SU-DHL-6 (cell line): ENCODE measurements around the gene PDE7B.

Experiments used
- H2AFZ ChIP-seq: fragments of 200-600 bp; sonication (generic); 2 replicates; pipeline ENCODE4 v1.6.1; 2014; ENCODE audit warnings: low read depth, mild to moderate bottlenecking, moderate library complexity, mixed read lengths, antibody characterized with exemption, low read length; ENCODE audit not compliant: severe bottlenecking
- H3F3A ChIP-seq: fragments of 200-600 bp; shearing (Covaris generic); 2 replicates; pipeline ENCODE4 v1.6.0; 2016; ENCODE audit warnings: antibody characterized with exemption, mild to moderate bottlenecking; ENCODE audit not compliant: insufficient read depth
- H3K27ac ChIP-seq: fragments of 200-600 bp; sonication (generic); 2 replicates; pipeline ENCODE4 v1.5.1; 2016; ENCODE audit warnings: low read depth, mild to moderate bottlenecking, low read length, moderate library complexity, mixed read lengths
- H3K27me3 ChIP-seq: fragments of 200-600 bp; sonication (generic), shearing (Covaris generic); 2 replicates; pipeline ENCODE4 v1.6.0; 2014; ENCODE audit warnings: mild to moderate bottlenecking, low read length
- H3K36me3 ChIP-seq: fragments of 200-600 bp; sonication (generic); 2 replicates; pipeline ENCODE4 v1.6.1; 2014; ENCODE audit warnings: mild to moderate bottlenecking, low read length, mixed read lengths
- H3K4me2 ChIP-seq: fragments of 300-600, 200-600 bp; shearing (Covaris generic), sonication (generic); 2 replicates; pipeline ENCODE4 v1.6.0; 2014; ENCODE audit warnings: low read length, low read depth, mild to moderate bottlenecking; ENCODE audit not compliant: poor library complexity, severe bottlenecking
- H3K4me3 ChIP-seq: fragments of 200-600 bp; sonication (generic); 2 replicates; pipeline ENCODE4 v1.5.1; 2014; ENCODE audit warnings: antibody characterized with exemption, low read length, mild to moderate bottlenecking, mixed read lengths; ENCODE audit not compliant: insufficient read depth, poor library complexity, severe bottlenecking
- H3K79me2 ChIP-seq: fragments of 200-600 bp; sonication (generic); 2 replicates; pipeline ENCODE4 v1.6.1; 2014; ENCODE audit warnings: mild to moderate bottlenecking, low read length, moderate library complexity; ENCODE audit not compliant: insufficient read depth
- H3K9ac ChIP-seq: fragments of 200-600 bp; sonication (generic); 2 replicates; pipeline ENCODE4 v1.7.0; 2014; ENCODE audit warnings: mild to moderate bottlenecking, low read length
- H3K9me2 ChIP-seq: fragments of 200-600 bp; sonication (generic); replicated peaks from 2 replicates; pipeline ENCODE4 v1.6.1; 2014; ENCODE audit warnings: low read length; ENCODE audit not compliant: insufficient read depth
- H3K9me3 ChIP-seq: fragments of 200-600 bp; sonication (generic); 2 replicates; pipeline ENCODE4 v1.6.1; 2014; ENCODE audit warnings: low read length, mixed read lengths; ENCODE audit not compliant: insufficient read depth
- H4K20me1 ChIP-seq: fragments of 200-600 bp; sonication (generic); 2 replicates; pipeline ENCODE4 v1.6.1; 2014; ENCODE audit warnings: low read depth, mild to moderate bottlenecking, antibody characterized with exemption, low read length, moderate library complexity, mixed read lengths
- EZH2phosphoT487 ChIP-seq: fragments of 200-600 bp; sonication (generic), shearing (Covaris generic); conservative IDR thresholded peaks from 2 replicates; pipeline ENCODE4 v1.6.1; 2018; ENCODE audit warnings: mild to moderate bottlenecking, antibody characterized with exemption, low read length, moderate library complexity, mixed read lengths
- TF ChIP-seq, protein P1 (sequence below): fragments of 200-600 bp; sonication (generic); IDR thresholded peaks from one replicate; pipeline ENCODE4 v1.5.1; 2017; ENCODE audit warnings: antibody characterized with exemption, mild to moderate bottlenecking, low read length, moderate library complexity; ENCODE audit not compliant: insufficient read depth, poor library complexity, severe bottlenecking

Gene PDE7B

DNA sequence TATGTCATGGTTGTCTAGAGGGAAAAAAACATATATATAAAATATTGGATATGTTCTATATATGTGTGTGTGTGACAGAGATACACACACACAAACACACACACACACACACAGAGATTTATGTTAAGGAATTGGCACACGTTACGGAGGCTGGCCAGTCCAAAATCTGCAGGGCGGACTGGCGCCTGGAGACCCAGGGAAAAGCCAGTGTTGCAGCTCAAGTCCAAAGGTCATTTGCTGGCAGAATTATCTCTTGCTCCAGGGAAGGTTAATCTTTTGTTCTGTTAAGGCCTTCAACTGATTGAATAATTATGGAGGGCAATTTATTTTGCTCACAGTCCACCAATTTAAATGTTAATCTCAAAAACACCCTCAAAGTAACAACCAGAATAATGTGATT, 37.5 kb upstream of the PDE7B start:
- no peaks in the 10 kb centered on the region for H3K79me2 ChIP-seq
- H3K4me2 ChIP-seq = no peak overlapping the region
- no peaks in the 10 kb centered on the region for H3K9me2 ChIP-seq
- H3K9ac ChIP-seq = no peak overlapping the region
- no peak overlapping the region for H3K4me3 ChIP-seq
- no peaks in the 10 kb centered on the region for H3F3A ChIP-seq
- H2AFZ ChIP-seq = no peak overlapping the region
- H3K9me3 ChIP-seq = no peaks in the 10 kb centered on the region
- H4K20me1 ChIP-seq = no peaks in the 10 kb centered on the region
- TF ChIP-seq EZH2phosphoT487 = no peak
- TF ChIP-seq, protein P1, sequence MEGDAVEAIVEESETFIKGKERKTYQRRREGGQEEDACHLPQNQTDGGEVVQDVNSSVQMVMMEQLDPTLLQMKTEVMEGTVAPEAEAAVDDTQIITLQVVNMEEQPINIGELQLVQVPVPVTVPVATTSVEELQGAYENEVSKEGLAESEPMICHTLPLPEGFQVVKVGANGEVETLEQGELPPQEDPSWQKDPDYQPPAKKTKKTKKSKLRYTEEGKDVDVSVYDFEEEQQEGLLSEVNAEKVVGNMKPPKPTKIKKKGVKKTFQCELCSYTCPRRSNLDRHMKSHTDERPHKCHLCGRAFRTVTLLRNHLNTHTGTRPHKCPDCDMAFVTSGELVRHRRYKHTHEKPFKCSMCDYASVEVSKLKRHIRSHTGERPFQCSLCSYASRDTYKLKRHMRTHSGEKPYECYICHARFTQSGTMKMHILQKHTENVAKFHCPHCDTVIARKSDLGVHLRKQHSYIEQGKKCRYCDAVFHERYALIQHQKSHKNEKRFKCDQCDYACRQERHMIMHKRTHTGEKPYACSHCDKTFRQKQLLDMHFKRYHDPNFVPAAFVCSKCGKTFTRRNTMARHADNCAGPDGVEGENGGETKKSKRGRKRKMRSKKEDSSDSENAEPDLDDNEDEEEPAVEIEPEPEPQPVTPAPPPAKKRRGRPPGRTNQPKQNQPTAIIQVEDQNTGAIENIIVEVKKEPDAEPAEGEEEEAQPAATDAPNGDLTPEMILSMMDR = no peak
- H3K36me3 ChIP-seq = no peaks in the 10 kb centered on the region
- no peaks in the 10 kb centered on the region for H3K27me3 ChIP-seq
- H3K27ac ChIP-seq = no peak overlapping the region

DNA sequence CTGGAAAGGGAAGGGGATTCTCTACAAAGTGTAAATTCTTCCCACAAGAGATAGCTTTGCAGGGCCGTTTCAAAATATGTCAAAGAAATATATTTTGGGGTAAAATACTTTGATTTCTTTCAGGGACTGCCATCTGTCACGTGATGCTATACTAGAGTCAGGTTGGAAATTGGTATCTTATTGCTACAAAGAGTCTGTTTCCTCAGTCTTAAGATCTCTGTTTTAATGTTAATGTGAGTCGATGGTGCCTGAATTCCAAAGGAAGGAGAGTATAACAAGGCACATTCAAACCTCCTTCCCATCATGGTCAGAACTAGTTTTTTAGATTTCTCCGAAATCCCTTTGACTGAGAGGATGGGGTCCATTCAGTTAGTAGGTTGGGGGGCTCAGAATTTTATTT, 36.3 kb upstream of the PDE7B start:
- Histone ChIP-seq H3K27ac (no peak overlapping the region), H3K36me3 (no peaks in the 10 kb centered on the region), H3K27me3 (no peaks in the 10 kb centered on the region), H3K9ac (no peak overlapping the region), H3K9me2 (no peaks in the 10 kb centered on the region), H3K9me3 (no peaks in the 10 kb centered on the region), H3F3A (no peaks in the 10 kb centered on the region), H3K4me2 (no peak overlapping the region), H3K4me3 (no peak overlapping the region), H2AFZ (no peak overlapping the region), H4K20me1 (no peaks in the 10 kb centered on the region), H3K79me2 (no peaks in the 10 kb centered on the region)
- no peak for TF ChIP-seq EZH2phosphoT487
- TF ChIP-seq, protein P1 = no peak

DNA sequence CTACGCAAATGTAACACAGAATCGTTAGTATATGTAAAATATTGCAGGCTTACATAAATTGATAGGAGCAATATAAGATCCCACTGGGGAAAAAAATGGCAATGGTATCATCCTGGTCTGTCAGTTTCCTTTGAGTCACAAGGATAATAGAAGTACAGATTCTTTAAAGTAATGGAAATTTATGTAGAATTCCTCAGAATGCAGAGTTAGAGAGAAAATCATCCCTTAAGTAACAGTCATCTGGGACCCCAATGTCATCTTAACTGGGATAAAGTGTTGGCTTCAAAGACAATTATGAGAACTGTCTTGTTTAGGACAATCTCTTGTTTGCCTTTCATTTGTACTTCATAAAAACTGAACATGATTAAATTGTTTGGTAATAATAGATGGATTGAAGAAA, 34.5 kb upstream of the PDE7B start:
- Histone ChIP-seq H3K79me2 (no peaks in the 10 kb centered on the region), H3K9me3 (no peaks in the 10 kb centered on the region), H3K9ac (no peak overlapping the region), H2AFZ (no peak overlapping the region), H3K4me2 (no peak overlapping the region), H3K27me3 (no peaks in the 10 kb centered on the region), H3F3A (no peaks in the 10 kb centered on the region), H3K36me3 (no peaks in the 10 kb centered on the region), H3K9me2 (no peaks in the 10 kb centered on the region), H3K27ac (no peak overlapping the region), H4K20me1 (no peaks in the 10 kb centered on the region), H3K4me3 (no peak overlapping the region)
- no peak for TF ChIP-seq EZH2phosphoT487
- TF ChIP-seq, protein P1 = no peak

DNA sequence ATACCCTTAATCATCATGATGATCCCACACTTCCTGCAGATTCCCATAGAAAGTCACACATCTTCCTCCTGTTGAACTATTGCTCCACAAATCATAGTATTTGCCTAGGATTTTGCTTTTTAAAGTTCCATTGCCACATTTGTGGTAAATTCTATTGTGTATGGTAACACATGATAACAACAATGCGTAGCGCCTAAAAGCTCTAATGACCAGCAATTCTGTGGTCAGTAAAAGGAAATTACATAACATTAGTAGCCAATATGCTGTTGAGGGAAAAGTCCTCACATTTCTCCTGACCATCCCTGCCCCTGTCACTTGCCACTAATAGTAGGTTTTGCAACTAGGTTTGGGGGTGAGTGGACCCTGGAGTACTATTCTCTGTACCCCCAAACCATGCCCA, 31.8 kb upstream of the PDE7B start:
- no peak overlapping the region for H3K9ac ChIP-seq
- H3K9me2 ChIP-seq = no peaks in the 10 kb centered on the region
- TF ChIP-seq EZH2phosphoT487 = no peak
- TF ChIP-seq, protein P1 = no peak
- H3F3A ChIP-seq = no peaks in the 10 kb centered on the region
- no peak overlapping the region for H2AFZ ChIP-seq
- H3K27me3 ChIP-seq = no peaks in the 10 kb centered on the region
- no peaks in the 10 kb centered on the region for H4K20me1 ChIP-seq
- no peaks in the 10 kb centered on the region for H3K79me2 ChIP-seq
- H3K27ac ChIP-seq = no peak overlapping the region
- H3K9me3 ChIP-seq = no peaks in the 10 kb centered on the region
- no peak overlapping the region for H3K4me3 ChIP-seq
- H3K36me3 ChIP-seq = no peaks in the 10 kb centered on the region
- no peak overlapping the region for H3K4me2 ChIP-seq
